Measurements from ENCODE around the gene ACTR3C. TPM values are rescaled to one million over a fixed set of nuclear protein-coding genes. Genes with fewer than 3 reads are reported as not detected.

Gene ACTR3C
- total RNA-seq, 4 donors from 2014 or later, result 8.3 to 25.6 (median 17.4) TPM

DNA sequence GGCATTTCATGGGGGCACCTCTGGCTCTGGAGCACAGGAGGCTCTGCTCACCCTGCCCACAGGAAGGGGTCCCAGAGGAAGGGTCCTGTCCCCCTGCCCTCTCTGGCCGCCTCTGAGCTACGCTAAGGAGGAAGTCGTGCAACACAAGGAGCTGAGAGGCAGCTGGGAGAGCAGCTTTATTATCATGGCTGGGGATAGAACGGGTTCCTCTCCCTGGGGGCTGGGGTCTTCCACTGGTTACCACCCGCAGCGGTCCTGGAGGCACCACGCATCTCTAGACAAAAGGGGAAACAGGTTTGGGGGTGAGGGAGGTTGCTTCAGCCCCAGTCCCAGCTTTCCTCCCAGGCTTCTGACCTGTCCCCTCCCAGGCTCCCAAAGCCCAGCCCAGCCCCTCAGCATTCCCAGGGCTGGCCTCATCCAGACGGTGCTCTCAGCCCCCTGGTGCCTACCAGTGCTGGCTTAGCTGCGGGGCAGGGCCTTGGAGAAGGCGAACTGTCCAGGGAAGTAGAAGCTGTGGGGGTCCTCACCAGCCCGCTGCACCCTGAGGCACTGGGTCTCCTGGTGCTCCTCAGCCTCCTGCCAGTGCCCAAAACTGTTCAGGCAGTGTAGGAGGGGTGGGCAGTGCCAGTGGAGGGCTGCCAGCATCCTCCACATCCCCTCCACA, 15.0 kb upstream of the ACTR3C start:
- DNase-seq, result no peak
- peaks cover 26 to 73% (median 37%) of the 10 kb centered on the region in 3 donors for H3K4me1 ChIP-seq
- H3K36me3 ChIP-seq, result peaks cover 0 to 15% (median 0%) of the 10 kb centered on the region in 3 donors
- H3K27me3 ChIP-seq, result peaks cover 0 to 33% (median 6%) of the 10 kb centered on the region in 4 donors
- no peak for TF ChIP-seq POLR2A (IDR thresholded peaks at IDR 0.05)
- TF ChIP-seq, protein P1, sequence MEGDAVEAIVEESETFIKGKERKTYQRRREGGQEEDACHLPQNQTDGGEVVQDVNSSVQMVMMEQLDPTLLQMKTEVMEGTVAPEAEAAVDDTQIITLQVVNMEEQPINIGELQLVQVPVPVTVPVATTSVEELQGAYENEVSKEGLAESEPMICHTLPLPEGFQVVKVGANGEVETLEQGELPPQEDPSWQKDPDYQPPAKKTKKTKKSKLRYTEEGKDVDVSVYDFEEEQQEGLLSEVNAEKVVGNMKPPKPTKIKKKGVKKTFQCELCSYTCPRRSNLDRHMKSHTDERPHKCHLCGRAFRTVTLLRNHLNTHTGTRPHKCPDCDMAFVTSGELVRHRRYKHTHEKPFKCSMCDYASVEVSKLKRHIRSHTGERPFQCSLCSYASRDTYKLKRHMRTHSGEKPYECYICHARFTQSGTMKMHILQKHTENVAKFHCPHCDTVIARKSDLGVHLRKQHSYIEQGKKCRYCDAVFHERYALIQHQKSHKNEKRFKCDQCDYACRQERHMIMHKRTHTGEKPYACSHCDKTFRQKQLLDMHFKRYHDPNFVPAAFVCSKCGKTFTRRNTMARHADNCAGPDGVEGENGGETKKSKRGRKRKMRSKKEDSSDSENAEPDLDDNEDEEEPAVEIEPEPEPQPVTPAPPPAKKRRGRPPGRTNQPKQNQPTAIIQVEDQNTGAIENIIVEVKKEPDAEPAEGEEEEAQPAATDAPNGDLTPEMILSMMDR (IDR thresholded peaks at IDR 0.05), result no peak
- no peaks in the 10 kb centered on the region for H3K9me3 ChIP-seq
- no peak overlapping the region for H3K4me3 ChIP-seq
- intact Hi-C loops (cut with DNase I), result no loop called here
- peak overlapping the region in 1 of 4 donors; percentile 55 for H3K27ac ChIP-seq
- WGBS, 2 donors, result 89 to 100% methylated on average over 1 to 4 of the region's 11 CpGs

DNA sequence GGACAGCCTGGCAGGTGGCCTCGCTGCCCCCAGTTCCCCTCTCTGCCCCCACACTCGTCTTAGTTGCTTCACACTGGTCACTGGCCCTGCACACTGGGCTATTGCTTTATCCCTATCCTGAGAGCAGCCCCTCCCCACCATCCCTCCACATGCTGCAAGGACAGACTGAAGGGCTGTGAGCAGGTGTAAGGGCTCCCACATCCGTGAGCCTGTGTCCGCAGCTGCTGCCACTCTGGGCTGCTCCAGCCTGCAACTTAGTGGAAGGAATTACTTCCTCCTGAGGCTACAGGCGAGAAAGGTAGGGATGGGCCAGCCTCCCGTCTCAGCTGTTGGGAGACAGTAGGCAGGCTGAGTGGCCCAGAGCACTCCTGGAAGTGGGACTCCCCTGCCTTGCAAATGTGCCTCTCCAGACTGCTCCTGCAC, 14.3 kb upstream of the ACTR3C start:
- H3K27ac ChIP-seq, result peak overlapping the region in 2 of 4 donors; percentile 10 to 69
- no peak overlapping the region for H3K4me3 ChIP-seq
- H3K4me1 ChIP-seq, result peaks cover 26 to 73% (median 37%) of the 10 kb centered on the region in 3 donors
- peaks cover 0 to 15% (median 0%) of the 10 kb centered on the region in 3 donors for H3K36me3 ChIP-seq
- no peak for DNase-seq
- 81 to 90% methylated on average over 2 to 3 of the region's 6 CpGs for WGBS, 2 donors
- no peak for TF ChIP-seq POLR2A (IDR thresholded peaks at IDR 0.05)
- TF ChIP-seq, protein P1 (IDR thresholded peaks at IDR 0.05), result no peak
- H3K27me3 ChIP-seq, result peaks cover 0 to 29% (median 6%) of the 10 kb centered on the region in 4 donors
- intact Hi-C loops (cut with DNase I), result no loop called here
- H3K9me3 ChIP-seq, result no peaks in the 10 kb centered on the region

DNA sequence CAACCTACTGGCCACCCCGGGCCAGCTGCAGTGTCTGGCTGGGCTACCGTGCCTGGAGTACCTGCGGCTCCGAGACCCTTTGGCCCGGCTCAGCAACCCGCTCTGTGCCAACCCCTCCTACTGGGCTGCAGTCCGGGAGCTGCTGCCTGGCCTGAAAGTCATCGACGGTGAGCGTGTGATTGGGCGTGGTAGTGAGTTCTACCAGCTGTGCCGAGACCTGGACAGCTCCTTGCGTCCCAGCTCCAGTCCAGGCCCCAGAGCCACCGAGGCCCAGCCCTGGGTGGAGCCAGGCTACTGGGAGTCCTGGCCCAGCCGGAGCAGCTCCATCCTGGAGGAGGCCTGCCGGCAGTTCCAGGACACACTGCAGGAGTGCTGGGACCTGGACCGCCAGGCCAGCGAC, 13.8 kb upstream of the ACTR3C start:
- no peak for DNase-seq
- 96 to 100% methylated on average over 1 to 5 of the region's 18 CpGs for WGBS, 2 donors
- intact Hi-C loops (cut with DNase I), result no loop called here
- peaks cover 0 to 24% (median 6%) of the 10 kb centered on the region in 4 donors for H3K27me3 ChIP-seq
- H3K27ac ChIP-seq, result peak overlapping the region in 2 of 4 donors; percentile 69 to 79
- H3K36me3 ChIP-seq, result peaks cover 0 to 15% (median 0%) of the 10 kb centered on the region in 3 donors
- TF ChIP-seq, protein P1 (IDR thresholded peaks at IDR 0.05), result no peak
- TF ChIP-seq POLR2A (IDR thresholded peaks at IDR 0.05), result no peak
- no peak overlapping the region for H3K4me3 ChIP-seq
- peaks cover 26 to 73% (median 37%) of the 10 kb centered on the region in 3 donors for H3K4me1 ChIP-seq
- H3K9me3 ChIP-seq, result no peaks in the 10 kb centered on the region

DNA sequence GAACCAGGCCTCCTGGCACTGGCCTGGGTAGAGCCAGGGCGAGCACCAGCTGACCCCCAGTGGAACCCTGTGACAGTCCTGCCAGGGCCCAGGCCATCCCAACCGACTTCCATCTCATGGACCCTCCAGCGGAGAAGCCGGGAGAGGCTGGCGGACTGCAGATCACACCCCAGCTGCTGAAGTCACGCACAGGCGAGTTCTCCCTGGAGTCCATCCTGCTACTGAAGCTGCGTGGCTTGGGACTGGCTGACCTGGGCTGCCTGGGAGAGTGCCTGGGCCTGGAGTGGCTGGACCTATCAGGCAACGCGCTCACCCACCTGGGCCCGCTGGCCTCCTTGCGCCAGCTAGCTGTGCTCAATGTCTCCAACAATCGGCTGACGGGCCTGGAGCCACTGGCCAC, 13.4 kb upstream of the ACTR3C start:
- Histone ChIP-seq H3K36me3 (peaks cover 0 to 17% (median 0%) of the 10 kb centered on the region in 3 donors), H3K4me1 (peaks cover 25 to 69% (median 37%) of the 10 kb centered on the region in 3 donors), H3K27me3 (peaks cover 0 to 20% (median 6%) of the 10 kb centered on the region in 4 donors), H3K9me3 (no peaks in the 10 kb centered on the region), H3K27ac (peak overlapping the region in 3 of 4 donors; percentile 53 to 79 (median 69)), H3K4me3 (no peak overlapping the region)
- DNase-seq, result no peak
- 81% methylated on average over 3 of the region's 14 CpGs; no CpG with 5 or more reads in 1 of the 2 donors for WGBS, 2 donors
- intact Hi-C loops (cut with DNase I), result no loop called here
- TF ChIP-seq, protein P1 (IDR thresholded peaks at IDR 0.05), result no peak
- TF ChIP-seq POLR2A (IDR thresholded peaks at IDR 0.05), result no peak

DNA sequence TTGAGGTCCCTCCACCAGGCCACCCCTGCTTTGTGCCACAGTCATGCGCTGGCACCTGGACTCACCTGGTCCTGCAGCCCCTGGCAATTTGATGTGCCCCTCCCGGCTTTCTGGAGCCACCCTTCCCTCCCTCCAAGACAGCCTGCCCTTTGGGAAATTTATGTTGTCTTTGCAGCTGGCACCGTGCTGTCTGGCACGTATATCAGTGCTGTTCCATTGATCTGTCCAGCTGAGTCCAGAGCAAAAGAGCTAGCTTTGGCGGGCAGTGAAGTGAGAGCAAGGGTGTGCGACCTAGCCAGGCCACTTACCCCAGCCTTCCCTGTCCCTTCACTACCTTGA, 12.4 kb upstream of the ACTR3C start:
- H3K27me3 ChIP-seq, result peaks cover 0 to 10% (median 2%) of the 10 kb centered on the region in 4 donors
- no peak for DNase-seq
- no peak overlapping the region for H3K4me3 ChIP-seq
- intact Hi-C loops (cut with DNase I), result no loop called here
- no peaks in the 10 kb centered on the region for H3K9me3 ChIP-seq
- H3K27ac ChIP-seq, result peak overlapping the region; percentile 35 to 79 (median 61)
- 47 to 71% methylated on average over 3 to 6 of the region's 6 CpGs for WGBS, 2 donors
- TF ChIP-seq, protein P1 (IDR thresholded peaks at IDR 0.05), result no peak
- TF ChIP-seq POLR2A (IDR thresholded peaks at IDR 0.05), result no peak
- peaks cover 15 to 59% (median 31%) of the 10 kb centered on the region in 3 donors for H3K4me1 ChIP-seq
- peaks cover 0 to 27% (median 0%) of the 10 kb centered on the region in 3 donors for H3K36me3 ChIP-seq
